ENCODE measurements around the gene ZFR.

GRCh38 chr5:32487424-32487823 lies 42.9 kb upstream of the ZFR start:
- no peak for TF ChIP-seq CTCF (IDR thresholded peaks at IDR 0.05)
- TF ChIP-seq EZH2phosphoT487 (IDR thresholded peaks at IDR 0.05): no peak
- TF ChIP-seq EZH2 (IDR thresholded peaks at IDR 0.05): no peak

Measured in neural progenitor cell (in vitro differentiated cells).